SU-DHL-6 (cell line): ENCODE results near the gene NRP2.

Experiments used
- H2AFZ ChIP-seq: fragments of 200-600 bp; sonication (generic); 2 replicates; pipeline ENCODE4 v1.6.1; 2014; ENCODE audit warnings: low read depth, mild to moderate bottlenecking, moderate library complexity, mixed read lengths, antibody characterized with exemption, low read length; ENCODE audit not compliant: severe bottlenecking
- H3F3A ChIP-seq: fragments of 200-600 bp; shearing (Covaris generic); 2 replicates; pipeline ENCODE4 v1.6.0; 2016; ENCODE audit warnings: antibody characterized with exemption, mild to moderate bottlenecking; ENCODE audit not compliant: insufficient read depth
- H3K27ac ChIP-seq: fragments of 200-600 bp; sonication (generic); 2 replicates; pipeline ENCODE4 v1.5.1; 2016; ENCODE audit warnings: low read depth, mild to moderate bottlenecking, low read length, moderate library complexity, mixed read lengths
- H3K27me3 ChIP-seq: fragments of 200-600 bp; sonication (generic), shearing (Covaris generic); 2 replicates; pipeline ENCODE4 v1.6.0; 2014; ENCODE audit warnings: mild to moderate bottlenecking, low read length
- H3K36me3 ChIP-seq: fragments of 200-600 bp; sonication (generic); 2 replicates; pipeline ENCODE4 v1.6.1; 2014; ENCODE audit warnings: mild to moderate bottlenecking, low read length, mixed read lengths
- H3K4me2 ChIP-seq: fragments of 300-600, 200-600 bp; shearing (Covaris generic), sonication (generic); 2 replicates; pipeline ENCODE4 v1.6.0; 2014; ENCODE audit warnings: low read length, low read depth, mild to moderate bottlenecking; ENCODE audit not compliant: poor library complexity, severe bottlenecking
- H3K4me3 ChIP-seq: fragments of 200-600 bp; sonication (generic); 2 replicates; pipeline ENCODE4 v1.5.1; 2014; ENCODE audit warnings: antibody characterized with exemption, low read length, mild to moderate bottlenecking, mixed read lengths; ENCODE audit not compliant: insufficient read depth, poor library complexity, severe bottlenecking
- H3K79me2 ChIP-seq: fragments of 200-600 bp; sonication (generic); 2 replicates; pipeline ENCODE4 v1.6.1; 2014; ENCODE audit warnings: mild to moderate bottlenecking, low read length, moderate library complexity; ENCODE audit not compliant: insufficient read depth
- H3K9ac ChIP-seq: fragments of 200-600 bp; sonication (generic); 2 replicates; pipeline ENCODE4 v1.7.0; 2014; ENCODE audit warnings: mild to moderate bottlenecking, low read length
- H3K9me2 ChIP-seq: fragments of 200-600 bp; sonication (generic); replicated peaks from 2 replicates; pipeline ENCODE4 v1.6.1; 2014; ENCODE audit warnings: low read length; ENCODE audit not compliant: insufficient read depth
- H3K9me3 ChIP-seq: fragments of 200-600 bp; sonication (generic); 2 replicates; pipeline ENCODE4 v1.6.1; 2014; ENCODE audit warnings: low read length, mixed read lengths; ENCODE audit not compliant: insufficient read depth
- H4K20me1 ChIP-seq: fragments of 200-600 bp; sonication (generic); 2 replicates; pipeline ENCODE4 v1.6.1; 2014; ENCODE audit warnings: low read depth, mild to moderate bottlenecking, antibody characterized with exemption, low read length, moderate library complexity, mixed read lengths
- CTCF ChIP-seq: fragments of 200-600 bp; sonication (generic); IDR thresholded peaks from one replicate; pipeline ENCODE4 v1.5.1; 2017; ENCODE audit warnings: antibody characterized with exemption, mild to moderate bottlenecking, low read length, moderate library complexity; ENCODE audit not compliant: insufficient read depth, poor library complexity, severe bottlenecking
- EZH2phosphoT487 ChIP-seq: fragments of 200-600 bp; sonication (generic), shearing (Covaris generic); conservative IDR thresholded peaks from 2 replicates; pipeline ENCODE4 v1.6.1; 2018; ENCODE audit warnings: mild to moderate bottlenecking, antibody characterized with exemption, low read length, moderate library complexity, mixed read lengths

NRP2 gene

GRCh38 chr2:205811387-205811786 is 129.1 kb downstream of the NRP2 start:
- H3K79me2 ChIP-seq: no peaks in the 10 kb centered on the region
- H3K9me3 ChIP-seq: no peaks in the 10 kb centered on the region
- H3K9me2 ChIP-seq: no peaks in the 10 kb centered on the region
- no peak overlapping the region for H3K4me3 ChIP-seq
- H3F3A ChIP-seq: no peaks in the 10 kb centered on the region
- no peaks in the 10 kb centered on the region for H3K27me3 ChIP-seq
- no peak overlapping the region for H3K4me2 ChIP-seq
- TF ChIP-seq CTCF: no peak
- no peak for TF ChIP-seq EZH2phosphoT487
- no peaks in the 10 kb centered on the region for H3K36me3 ChIP-seq
- H4K20me1 ChIP-seq: no peaks in the 10 kb centered on the region
- H3K27ac ChIP-seq: no peak overlapping the region
- no peak overlapping the region for H2AFZ ChIP-seq
- H3K9ac ChIP-seq: no peak overlapping the region

GRCh38 chr2:205814039-205814364 is 131.7 kb downstream of the NRP2 start:
- Histone ChIP-seq H3K9me2 (no peaks in the 10 kb centered on the region), H3K36me3 (no peaks in the 10 kb centered on the region), H3K9ac (no peak overlapping the region), H3K79me2 (no peaks in the 10 kb centered on the region), H4K20me1 (no peaks in the 10 kb centered on the region), H2AFZ (no peak overlapping the region), H3K9me3 (no peaks in the 10 kb centered on the region), H3K27ac (no peak overlapping the region), H3K4me2 (no peak overlapping the region), H3K4me3 (no peak overlapping the region), H3K27me3 (no peaks in the 10 kb centered on the region), H3F3A (no peaks in the 10 kb centered on the region)
- TF ChIP-seq CTCF (no peak), EZH2phosphoT487 (no peak)

- no peak overlapping the region for H3K4me3 ChIP-seq
- no peaks in the 10 kb centered on the region for H3K27me3 ChIP-seq
- H3F3A ChIP-seq: no peaks in the 10 kb centered on the region
- no peak overlapping the region for H3K27ac ChIP-seq
- no peak overlapping the region for H3K9ac ChIP-seq
- no peak overlapping the region for H3K4me2 ChIP-seq
- H3K36me3 ChIP-seq: no peaks in the 10 kb centered on the region
- H2AFZ ChIP-seq: no peak overlapping the region
- TF ChIP-seq EZH2phosphoT487 (no peak), CTCF (no peak)
- H3K79me2 ChIP-seq: no peaks in the 10 kb centered on the region
- no peaks in the 10 kb centered on the region for H3K9me2 ChIP-seq
- H3K9me3 ChIP-seq: no peaks in the 10 kb centered on the region
- H4K20me1 ChIP-seq: no peaks in the 10 kb centered on the region
Observed at GRCh38 chr2:205815673-205816072, 133.4 kb downstream of the NRP2 start.

DNA sequence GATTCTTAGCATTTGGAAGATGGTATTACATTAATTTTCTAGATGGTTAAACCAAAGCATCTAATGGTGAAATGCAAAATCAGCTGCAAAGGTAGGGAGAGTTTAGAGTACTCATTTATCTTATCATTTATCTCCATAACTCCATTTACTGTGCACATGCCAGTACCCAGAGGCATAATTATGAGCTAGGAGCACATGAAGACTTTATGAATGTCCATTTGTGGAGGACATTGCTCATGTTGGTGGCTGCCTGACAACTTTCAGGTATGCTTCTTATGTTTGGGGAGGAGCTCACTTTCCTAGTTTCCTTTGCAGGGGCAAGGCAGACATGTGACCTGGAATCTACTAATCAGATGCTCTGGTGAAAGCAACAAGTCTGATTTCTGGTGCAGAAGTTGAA is 134.0 kb downstream of the NRP2 start:
- Histone ChIP-seq H3F3A (no peaks in the 10 kb centered on the region), H4K20me1 (no peaks in the 10 kb centered on the region), H3K4me2 (no peak overlapping the region), H3K27me3 (no peaks in the 10 kb centered on the region), H3K36me3 (no peaks in the 10 kb centered on the region), H3K79me2 (no peaks in the 10 kb centered on the region), H3K9me2 (no peaks in the 10 kb centered on the region), H3K9me3 (no peaks in the 10 kb centered on the region), H3K9ac (no peak overlapping the region), H3K27ac (no peak overlapping the region), H2AFZ (no peak overlapping the region), H3K4me3 (no peak overlapping the region)
- TF ChIP-seq EZH2phosphoT487 (no peak), CTCF (no peak)
